Progenitor cell of endocrine pancreas (in vitro differentiated cells): ENCODE results near the gene CORO1C. TPM values are rescaled to one million over a fixed set of nuclear protein-coding genes. Genes with fewer than 3 reads are reported as not detected.

Source experiments
- DNase-seq: peaks from one replicate; pipeline ENCODE4 v3.0.0; 2021; ENCODE audit warnings: low spot score; ENCODE audit not compliant: unreplicated experiment
- H3K27ac Mint-ChIP-seq: 2 replicates; pipeline ENCODE4 v1.8.0; 2021; ENCODE audit warnings: mild to moderate bottlenecking, moderate library complexity, mixed read lengths
- H3K27me3 Mint-ChIP-seq: 2 replicates; pipeline ENCODE4 v1.8.0; 2021; ENCODE audit warnings: mixed read lengths
- H3K36me3 Mint-ChIP-seq: 2 replicates; pipeline ENCODE4 v1.8.0; 2022; ENCODE audit warnings: mixed read lengths; ENCODE audit not compliant: insufficient read depth
- H3K4me1 Mint-ChIP-seq: 2 replicates; pipeline ENCODE4 v1.8.0; 2021; ENCODE audit warnings: low read depth, mixed read lengths
- H3K4me3 Mint-ChIP-seq: 2 replicates; pipeline ENCODE4 v1.8.0; 2021; ENCODE audit warnings: low read depth, mild to moderate bottlenecking, moderate library complexity, mixed read lengths
- H3K9me3 Mint-ChIP-seq: 2 replicates; pipeline ENCODE4 v1.8.0; 2021; ENCODE audit warnings: low read depth, mixed read lengths
- total RNA-seq: library from RNA; stranded (reverse); gene quantifications from 2 replicates; pipeline ENCODE4 v1.2.1, GENCODE V29; 2021
- TF ChIP-seq, protein P1 (sequence below): fragments of 200-600 bp; sonication (generic); IDR thresholded peaks from one replicate; pipeline ENCODE4 v1.5.0; 2021; ENCODE audit warnings: antibody characterized with exemption, mild to moderate bottlenecking; ENCODE audit not compliant: unreplicated experiment

The CORO1C gene
- total RNA-seq, 1 donor from 2014 or later = 68.3 TPM

DNA sequence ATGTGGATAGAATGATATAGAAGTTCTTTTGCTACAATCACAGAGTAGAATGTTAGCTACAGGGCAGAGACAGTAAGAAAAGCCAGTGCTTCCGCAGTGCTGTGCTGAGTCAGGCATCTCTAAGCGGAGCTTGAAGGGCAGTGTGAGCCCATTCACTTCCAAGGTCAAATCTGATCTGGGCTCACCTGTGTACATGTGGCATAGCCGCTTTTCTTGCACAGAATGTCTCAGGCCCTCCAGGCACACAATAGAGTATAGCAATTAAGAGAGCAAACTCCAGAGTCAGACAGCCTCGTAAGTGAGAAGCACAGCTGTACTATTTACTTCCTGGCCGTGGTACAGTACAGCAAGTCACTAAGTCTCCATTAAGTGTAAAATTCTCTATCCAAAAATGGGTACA is 26.8 kb downstream of the CORO1C start:
- Mint-ChIP-seq H3K36me3 (peaks cover 9% of the 10 kb centered on the region), H3K9me3 (no peaks in the 10 kb centered on the region), H3K4me3 (no peak overlapping the region), H3K27ac (no peak overlapping the region), H3K4me1 (peaks cover 37% of the 10 kb centered on the region), H3K27me3 (no peaks in the 10 kb centered on the region)
- TF ChIP-seq, protein P1, sequence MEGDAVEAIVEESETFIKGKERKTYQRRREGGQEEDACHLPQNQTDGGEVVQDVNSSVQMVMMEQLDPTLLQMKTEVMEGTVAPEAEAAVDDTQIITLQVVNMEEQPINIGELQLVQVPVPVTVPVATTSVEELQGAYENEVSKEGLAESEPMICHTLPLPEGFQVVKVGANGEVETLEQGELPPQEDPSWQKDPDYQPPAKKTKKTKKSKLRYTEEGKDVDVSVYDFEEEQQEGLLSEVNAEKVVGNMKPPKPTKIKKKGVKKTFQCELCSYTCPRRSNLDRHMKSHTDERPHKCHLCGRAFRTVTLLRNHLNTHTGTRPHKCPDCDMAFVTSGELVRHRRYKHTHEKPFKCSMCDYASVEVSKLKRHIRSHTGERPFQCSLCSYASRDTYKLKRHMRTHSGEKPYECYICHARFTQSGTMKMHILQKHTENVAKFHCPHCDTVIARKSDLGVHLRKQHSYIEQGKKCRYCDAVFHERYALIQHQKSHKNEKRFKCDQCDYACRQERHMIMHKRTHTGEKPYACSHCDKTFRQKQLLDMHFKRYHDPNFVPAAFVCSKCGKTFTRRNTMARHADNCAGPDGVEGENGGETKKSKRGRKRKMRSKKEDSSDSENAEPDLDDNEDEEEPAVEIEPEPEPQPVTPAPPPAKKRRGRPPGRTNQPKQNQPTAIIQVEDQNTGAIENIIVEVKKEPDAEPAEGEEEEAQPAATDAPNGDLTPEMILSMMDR = no peak
- no peak for DNase-seq

DNA sequence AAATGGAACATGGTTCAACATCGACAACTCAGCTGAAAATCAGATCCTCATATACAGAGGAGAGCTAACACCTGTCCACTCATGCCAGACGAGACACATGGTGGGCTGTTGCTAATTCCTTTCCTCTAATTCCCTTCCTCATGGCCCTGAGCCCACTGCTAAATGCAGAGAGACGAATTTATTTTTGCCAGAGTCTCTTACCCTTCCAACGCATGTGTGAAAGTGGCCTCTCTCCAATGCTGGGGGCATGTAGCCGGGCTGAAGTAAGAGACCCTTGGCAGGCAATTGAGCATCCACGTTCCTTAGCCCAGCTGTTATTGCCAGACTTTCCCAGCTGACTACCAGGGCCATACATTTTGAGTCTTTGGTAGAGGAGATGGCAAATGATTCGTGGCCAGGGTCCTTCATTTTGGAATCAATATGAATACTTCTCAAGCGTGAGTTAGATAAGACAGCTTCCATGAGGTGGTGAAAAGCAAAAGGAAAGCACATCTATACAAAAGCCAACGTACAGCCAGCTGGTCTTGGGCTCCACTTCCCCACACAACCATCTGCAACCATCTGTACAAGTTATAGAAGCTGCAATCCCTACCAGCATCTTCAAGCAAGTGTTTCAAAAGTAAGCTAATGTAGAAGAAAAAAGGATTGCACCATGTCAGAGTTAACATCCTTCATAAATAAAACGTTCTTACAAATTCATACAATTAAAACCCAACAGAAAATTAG is 28.6 kb downstream of the CORO1C start:
- H3K27ac Mint-ChIP-seq = peak overlapping the region; percentile 12
- H3K4me3 Mint-ChIP-seq = no peak overlapping the region

DNA sequence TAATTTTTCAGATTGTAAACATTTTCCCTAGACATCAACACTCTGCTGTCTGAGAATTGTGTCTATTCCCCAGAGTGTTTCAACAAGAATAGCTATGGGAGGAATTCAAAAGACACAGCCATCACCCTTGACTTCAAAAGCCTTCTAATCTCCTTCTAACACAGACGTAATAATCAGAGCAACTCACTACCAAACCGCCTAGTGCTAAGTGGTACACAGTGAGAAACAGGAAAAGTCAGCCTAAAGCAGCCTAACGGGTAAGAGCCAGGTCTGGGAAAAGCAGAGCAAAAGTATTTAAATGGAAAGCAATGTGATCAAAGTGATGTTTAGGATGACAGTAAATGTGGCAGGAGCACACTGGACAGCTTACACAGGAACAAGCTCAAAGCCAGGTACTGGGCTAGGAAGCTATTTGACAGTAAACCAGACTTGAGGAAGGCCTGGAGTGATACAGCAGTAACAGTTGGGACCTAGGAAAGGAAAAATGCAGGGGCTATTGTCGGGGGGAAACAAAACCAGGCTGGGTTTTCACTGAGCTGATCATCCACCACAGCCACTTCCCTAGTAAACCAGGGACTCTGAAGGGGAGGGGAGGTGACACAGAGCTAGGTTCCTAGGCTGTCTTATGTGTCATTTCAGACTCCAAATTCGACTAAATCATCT is 29.4 kb downstream of the CORO1C start:
- Mint-ChIP-seq H3K27ac (peak overlapping the region; percentile 2), H3K4me3 (no peak overlapping the region), H3K9me3 (no peaks in the 10 kb centered on the region), H3K36me3 (peaks cover 20% of the 10 kb centered on the region), H3K27me3 (no peaks in the 10 kb centered on the region), H3K4me1 (peaks cover 37% of the 10 kb centered on the region)
- TF ChIP-seq, protein P1 = no peak
- no peak for DNase-seq

More for the DNA sequence above, 28.6 kb downstream of the CORO1C start:
- peaks cover 18% of the 10 kb centered on the region for H3K36me3 Mint-ChIP-seq
- TF ChIP-seq, protein P1 = no peak
- H3K27me3 Mint-ChIP-seq = no peaks in the 10 kb centered on the region
- peaks cover 37% of the 10 kb centered on the region for H3K4me1 Mint-ChIP-seq
- no peaks in the 10 kb centered on the region for H3K9me3 Mint-ChIP-seq
- DNase-seq = no peak

DNA sequence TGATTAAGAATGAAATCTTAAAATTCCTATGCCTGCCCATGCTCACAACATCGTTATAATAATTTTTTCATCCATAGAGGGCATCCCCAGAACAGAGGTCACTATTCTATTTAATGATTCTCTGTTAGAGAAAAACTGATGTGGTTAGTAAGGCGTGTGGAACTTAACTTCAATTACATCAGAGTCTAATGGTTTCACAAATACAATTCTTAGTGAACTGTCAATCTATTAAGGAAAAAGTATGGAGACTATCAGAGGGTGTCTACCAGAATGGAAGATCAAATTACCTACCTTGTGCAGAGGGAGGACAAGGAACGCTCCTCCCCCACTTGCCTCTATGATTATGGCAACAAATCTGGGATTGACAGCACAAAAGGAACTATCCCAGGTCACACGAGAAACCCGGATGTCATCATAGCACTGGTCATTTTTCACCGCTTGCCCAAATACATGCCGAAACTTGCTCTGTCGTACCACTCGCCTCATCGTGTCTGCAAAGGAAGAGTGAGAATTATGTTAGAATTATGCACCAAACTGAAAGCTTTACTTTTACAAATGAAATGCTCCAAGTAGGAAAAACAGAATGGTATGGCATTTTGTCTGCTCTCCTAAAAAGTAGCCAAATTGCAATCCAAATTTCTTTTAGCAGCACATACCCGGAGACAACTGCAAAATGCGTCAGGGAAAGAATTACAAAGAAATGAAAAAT is 30.3 kb downstream of the CORO1C start:
- no peaks in the 10 kb centered on the region for H3K27me3 Mint-ChIP-seq
- no peak overlapping the region for H3K4me3 Mint-ChIP-seq
- H3K4me1 Mint-ChIP-seq = peaks cover 37% of the 10 kb centered on the region

More for the DNA sequence above, 30.3 kb downstream of the CORO1C start:
- Mint-ChIP-seq H3K9me3 (no peaks in the 10 kb centered on the region), H3K36me3 (peaks cover 20% of the 10 kb centered on the region), H3K27ac (peak overlapping the region; percentile 22)
- TF ChIP-seq, protein P1 = no peak
- DNase-seq = no peak
